HG03558 (cell line): Measurements from ENCODE around the gene FAM240B.

Experiments used
- ATAC-seq: cut with Tn5 transposase; IDR thresholded peaks from one replicate; pipeline ENCODE4 v1.9.1; 2021; ENCODE audit warnings: moderate number of reproducible peaks; ENCODE audit not compliant: unreplicated experiment; ENCODE audit errors: extremely low read depth

The FAM240B gene

DNA sequence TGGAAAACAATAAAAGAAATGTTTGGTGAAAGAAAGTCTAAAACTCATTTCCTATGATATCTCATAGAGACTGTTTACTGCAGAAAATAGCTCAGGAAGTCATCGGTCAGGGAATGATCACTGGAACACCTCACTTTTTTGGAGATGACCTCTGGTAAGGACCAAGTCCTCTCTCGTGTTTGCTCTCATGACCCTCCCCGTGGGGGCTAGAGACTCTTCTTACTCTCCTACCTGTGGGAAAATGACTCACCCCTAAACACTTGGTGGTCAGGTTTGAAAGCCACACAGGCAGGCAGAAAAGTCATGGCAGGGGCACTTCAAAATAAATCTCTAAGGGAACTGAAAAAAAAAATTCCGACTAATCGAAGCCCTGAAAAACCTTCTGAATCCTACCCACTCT is 48.2 kb downstream of the FAM240B start:
- ATAC-seq = no peak

GRCh38 chr9:38671372-38671731 is 48.6 kb downstream of the FAM240B start:
- no peak for ATAC-seq

DNA sequence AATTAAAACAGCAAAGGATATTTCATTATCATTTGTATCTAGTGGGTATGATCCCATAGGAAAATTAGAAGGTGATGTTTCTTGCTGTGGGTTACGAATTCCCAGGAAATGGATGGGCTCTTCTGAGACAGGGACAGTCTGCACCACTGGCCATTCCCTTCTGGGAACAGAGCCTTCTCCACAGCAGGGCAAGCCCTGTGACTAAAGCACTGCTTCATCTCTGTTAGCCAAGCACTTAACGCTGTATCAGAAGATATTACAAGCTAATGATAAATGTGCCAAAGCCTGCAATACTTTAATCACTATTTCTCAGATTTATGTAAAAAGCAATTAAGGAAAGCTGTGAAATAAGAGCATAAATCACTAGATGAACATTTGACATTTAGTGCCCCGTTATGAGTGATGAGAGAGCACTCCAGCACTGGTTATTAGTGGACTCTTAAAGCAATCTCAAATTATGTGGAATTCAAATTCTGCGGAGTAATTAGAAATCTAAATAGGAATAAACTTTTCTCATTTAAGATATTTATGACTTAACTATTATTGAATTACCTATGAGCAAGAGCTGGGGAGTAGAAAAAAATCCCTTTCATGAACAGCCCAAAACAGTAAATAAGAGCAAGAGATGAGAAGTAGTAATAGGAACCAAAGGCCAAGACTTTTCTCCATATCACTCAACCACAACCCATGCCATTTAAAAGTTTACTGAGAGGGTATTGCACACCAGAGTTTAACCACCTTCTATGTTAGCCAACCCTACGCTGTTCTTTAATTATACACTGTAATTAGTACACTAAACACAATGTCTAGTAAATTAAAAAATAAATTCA is 49.2 kb downstream of the FAM240B start:
- ATAC-seq = no peak

DNA sequence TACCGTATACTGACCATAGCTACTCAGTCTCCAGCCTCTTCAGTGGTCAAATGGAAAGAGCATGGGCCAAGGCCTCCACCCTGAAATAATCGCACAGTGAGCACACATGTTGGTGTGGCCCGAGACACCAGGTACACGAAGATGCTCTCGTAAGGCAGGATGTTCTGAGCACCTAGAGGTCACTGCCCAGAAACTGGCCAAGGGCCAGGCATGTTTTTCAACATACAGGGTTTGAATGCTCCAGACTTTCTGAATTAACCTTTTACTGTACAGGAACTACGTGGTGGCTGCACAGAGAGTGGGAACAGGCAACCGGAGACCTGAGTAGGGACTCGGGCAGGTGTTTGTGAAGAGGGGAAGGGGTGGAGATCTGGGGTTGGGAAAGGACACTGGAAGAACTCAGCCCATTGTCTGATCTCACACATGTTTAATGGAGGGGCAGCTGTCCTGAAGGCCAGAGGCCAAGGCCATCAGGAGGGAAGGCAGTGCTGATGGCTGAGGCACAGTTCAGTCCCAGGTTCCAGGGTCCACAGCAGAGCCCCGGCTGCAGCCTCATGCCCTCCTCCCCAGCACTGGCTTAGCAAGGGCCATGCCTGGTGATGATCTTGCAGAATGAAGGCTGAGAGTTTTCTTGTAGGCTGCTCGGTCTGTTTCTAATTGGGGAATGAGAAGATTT is 51.0 kb downstream of the FAM240B start:
- no peak for ATAC-seq

DNA sequence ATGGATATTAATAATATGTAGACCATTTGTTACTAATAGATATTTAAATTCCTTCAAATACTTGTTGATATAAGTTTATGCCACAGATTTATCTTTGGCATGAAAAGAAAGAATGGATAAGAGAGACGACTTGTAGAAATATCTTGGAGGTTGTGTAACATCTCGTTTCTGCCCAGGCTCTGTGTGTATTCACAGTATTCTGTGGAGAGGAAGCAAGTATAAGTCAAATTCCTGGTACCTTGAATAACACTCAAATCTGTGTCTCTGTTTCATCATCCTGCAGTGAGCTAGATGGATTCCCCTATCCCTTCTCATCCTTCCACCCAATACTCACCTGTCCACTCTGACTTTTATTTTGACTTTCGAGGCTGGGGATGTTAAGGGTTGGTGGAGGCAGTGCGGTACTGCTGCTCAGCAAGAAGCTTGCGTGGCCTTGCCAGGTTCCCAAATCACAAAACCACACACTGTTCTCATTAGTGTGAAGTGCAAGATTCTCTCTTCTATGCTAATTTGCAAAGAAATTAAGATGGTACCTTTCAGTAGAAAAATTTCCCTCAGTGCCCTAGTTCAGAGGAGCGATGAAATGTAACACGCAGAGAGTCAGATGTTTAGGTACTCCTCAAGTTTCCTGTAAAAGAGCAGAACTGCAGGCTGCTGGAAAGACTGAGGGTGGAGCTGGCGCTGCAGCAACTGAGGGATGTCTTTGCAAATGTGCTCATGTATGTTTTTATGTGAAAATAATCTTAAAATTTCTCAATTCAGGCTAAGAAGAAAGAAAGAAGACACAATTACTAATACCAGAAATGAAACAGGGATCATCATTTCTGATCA is 57.0 kb downstream of the FAM240B start:
- ATAC-seq = no peak

- ATAC-seq = no peak
These were observed 60.4 kb downstream of the FAM240B start for GRCh38 chr9:38659538-38659937.

GRCh38 chr9:38656896-38657295 is 63.0 kb downstream of the FAM240B start:
- no peak for ATAC-seq

GRCh38 chr9:38652486-38652885 is 67.4 kb downstream of the FAM240B start:
- no peak for ATAC-seq

DNA sequence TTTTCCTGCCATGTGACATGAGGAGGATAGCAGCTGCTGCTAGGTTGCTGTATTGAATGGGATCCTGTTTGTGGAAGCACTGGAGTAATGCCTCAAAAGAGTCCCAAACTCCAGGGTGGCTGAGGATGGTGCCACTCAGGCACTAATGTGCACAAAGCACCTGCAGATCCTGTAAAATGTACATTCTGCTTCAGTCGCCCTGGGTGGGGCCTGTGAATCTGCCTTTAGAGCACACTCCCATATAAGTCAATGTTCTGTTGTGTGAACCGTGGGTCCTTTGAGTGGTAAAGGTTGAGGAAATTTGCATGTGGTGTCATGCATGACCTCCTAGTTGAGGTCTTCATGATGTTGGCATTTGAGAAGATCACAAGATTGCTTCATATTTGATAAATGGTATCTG is 67.9 kb downstream of the FAM240B start:
- no peak for ATAC-seq

- ATAC-seq = no peak
These were observed 68.4 kb downstream of the FAM240B start for GRCh38 chr9:38651400-38652042.

GRCh38 chr9:38650564-38650963 is 69.4 kb downstream of the FAM240B start:
- no peak for ATAC-seq

GRCh38 chr9:38649731-38650363 is 70.1 kb downstream of the FAM240B start:
- ATAC-seq = no peak

- no peak for ATAC-seq
These were observed 75.3 kb downstream of the FAM240B start for GRCh38 chr9:38644601-38645000.
